Thoracic aorta (tissue), 2 donors: Measurements from ENCODE around the gene KRTAP17-1. TPM values are rescaled to one million over a fixed set of nuclear protein-coding genes. Genes with fewer than 3 reads are reported as not detected.

Experiments
- ATAC-seq: fragments of 150-250 bp; one replicate; pipeline ENCODE4 v1.8.0; 2017; ENCODE audit warnings: low read depth; ENCODE audit not compliant: insufficient number of reproducible peaks, low FRiP score
- DNase-seq: peaks from one replicate; pipeline ENCODE4 v3.0.0-alpha.2; 2020; ENCODE audit warnings: low spot score
- H3K27ac ChIP-seq, 2 donors: fragments of 200-600 bp; sonication (generic); 1 replicate in 1 of 2; 2 replicates in 1 of 2; pipeline ENCODE4 v1.5.1; 2016; ENCODE audit warnings: mild to moderate bottlenecking in 2 of 2, moderate library complexity in 2 of 2
- H3K27me3 ChIP-seq: fragments of 200-600 bp; sonication (generic); replicated peaks from 2 replicates; pipeline ENCODE4 v1.6.0; 2016; ENCODE audit warnings: mild to moderate bottlenecking; ENCODE audit not compliant: insufficient read depth
- H3K36me3 ChIP-seq: fragments of 200-600 bp; sonication (generic); one replicate; pipeline ENCODE4 v1.5.1; 2016
- H3K4me1 ChIP-seq, 2 donors: fragments of 200-600 bp; sonication (generic); 1 replicate in 1 of 2; 2 replicates in 1 of 2; pipeline versions ENCODE4 v1.5.1 to v1.6.0; 2016; ENCODE audit warnings: low read depth in 2 of 2, mild to moderate bottlenecking in 1 of 2; ENCODE audit not compliant: control insufficient read depth in 1 of 2
- H3K4me3 ChIP-seq: fragments of 200-600 bp; sonication (generic); 2 replicates; pipeline ENCODE4 v1.5.1; 2016; ENCODE audit warnings: mild to moderate bottlenecking
- H3K9me3 ChIP-seq: fragments of 200-600 bp; sonication (generic); 2 replicates; pipeline ENCODE4 v1.5.1; 2016
- total RNA-seq, 2 donors: library from RNA; depleted of rRNA; stranded (reverse); fragments of >200 nt; gene quantifications; one replicate each; pipeline versions ENCODE4 v1.1.0 to v1.2.3, GENCODE V29; 2016
- TF ChIP-seq, protein P1 (sequence below): fragments of 200-600 bp; sonication (generic); IDR thresholded peaks from one replicate; pipeline ENCODE4 v1.5.1; 2019; ENCODE audit warnings: antibody characterized with exemption

Gene KRTAP17-1
- total RNA-seq, 2 donors from 2014 or later, result not detected

GRCh38 chr17:41298458-41299135, 16.9 kb downstream of the KRTAP17-1 start:
- Histone ChIP-seq H3K27ac (no peak overlapping the region), H3K36me3 (no peaks in the 10 kb centered on the region), H3K27me3 (no peaks in the 10 kb centered on the region), H3K4me3 (no peak overlapping the region), H3K9me3 (no peaks in the 10 kb centered on the region), H3K4me1 (no peaks in the 10 kb centered on the region)
- no peak for DNase-seq
- TF ChIP-seq, protein P1, sequence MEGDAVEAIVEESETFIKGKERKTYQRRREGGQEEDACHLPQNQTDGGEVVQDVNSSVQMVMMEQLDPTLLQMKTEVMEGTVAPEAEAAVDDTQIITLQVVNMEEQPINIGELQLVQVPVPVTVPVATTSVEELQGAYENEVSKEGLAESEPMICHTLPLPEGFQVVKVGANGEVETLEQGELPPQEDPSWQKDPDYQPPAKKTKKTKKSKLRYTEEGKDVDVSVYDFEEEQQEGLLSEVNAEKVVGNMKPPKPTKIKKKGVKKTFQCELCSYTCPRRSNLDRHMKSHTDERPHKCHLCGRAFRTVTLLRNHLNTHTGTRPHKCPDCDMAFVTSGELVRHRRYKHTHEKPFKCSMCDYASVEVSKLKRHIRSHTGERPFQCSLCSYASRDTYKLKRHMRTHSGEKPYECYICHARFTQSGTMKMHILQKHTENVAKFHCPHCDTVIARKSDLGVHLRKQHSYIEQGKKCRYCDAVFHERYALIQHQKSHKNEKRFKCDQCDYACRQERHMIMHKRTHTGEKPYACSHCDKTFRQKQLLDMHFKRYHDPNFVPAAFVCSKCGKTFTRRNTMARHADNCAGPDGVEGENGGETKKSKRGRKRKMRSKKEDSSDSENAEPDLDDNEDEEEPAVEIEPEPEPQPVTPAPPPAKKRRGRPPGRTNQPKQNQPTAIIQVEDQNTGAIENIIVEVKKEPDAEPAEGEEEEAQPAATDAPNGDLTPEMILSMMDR, result no peak
- ATAC-seq, result no peak

GRCh38 chr17:41296846-41297245, 18.7 kb downstream of the KRTAP17-1 start:
- DNase-seq (no peak), ATAC-seq (no peak)
- Histone ChIP-seq H3K27ac (no peak overlapping the region), H3K4me1 (no peaks in the 10 kb centered on the region), H3K27me3 (no peaks in the 10 kb centered on the region), H3K9me3 (no peaks in the 10 kb centered on the region), H3K4me3 (no peak overlapping the region), H3K36me3 (no peaks in the 10 kb centered on the region)
- TF ChIP-seq, protein P1, result no peak

DNA sequence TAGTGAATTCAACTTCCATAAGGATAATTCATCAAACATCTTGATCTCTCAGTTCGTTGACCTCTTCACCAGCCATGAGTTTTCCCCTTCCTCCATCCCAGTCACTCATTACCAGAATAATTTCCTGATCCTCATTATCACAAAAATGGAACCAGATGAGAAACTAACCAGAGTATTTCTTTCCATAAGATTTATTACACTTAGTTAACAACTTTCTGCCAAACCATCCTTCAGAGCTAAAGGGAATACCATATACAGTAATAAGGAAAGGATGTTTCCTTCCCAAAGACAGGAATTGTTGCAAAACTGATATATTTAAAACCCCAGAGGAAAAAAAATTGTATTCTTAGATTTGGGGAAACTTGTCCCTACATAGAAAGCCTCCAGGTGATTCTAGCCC, 21.5 kb downstream of the KRTAP17-1 start:
- H3K36me3 ChIP-seq, result no peaks in the 10 kb centered on the region
- H3K27me3 ChIP-seq, result no peaks in the 10 kb centered on the region
- DNase-seq (no peak), ATAC-seq (no peak)
- H3K4me3 ChIP-seq, result no peak overlapping the region
- H3K4me1 ChIP-seq, result no peaks in the 10 kb centered on the region
- no peak overlapping the region for H3K27ac ChIP-seq
- TF ChIP-seq, protein P1, result no peak
- H3K9me3 ChIP-seq, result no peaks in the 10 kb centered on the region

GRCh38 chr17:41287050-41287449, 28.5 kb downstream of the KRTAP17-1 start:
- H3K36me3 ChIP-seq, result no peaks in the 10 kb centered on the region
- TF ChIP-seq, protein P1, result no peak
- DNase-seq, result no peak
- H3K9me3 ChIP-seq, result no peaks in the 10 kb centered on the region
- H3K27me3 ChIP-seq, result no peaks in the 10 kb centered on the region
- no peak for ATAC-seq
- no peaks in the 10 kb centered on the region for H3K4me1 ChIP-seq
- H3K27ac ChIP-seq, result no peak overlapping the region
- no peak overlapping the region for H3K4me3 ChIP-seq

DNA sequence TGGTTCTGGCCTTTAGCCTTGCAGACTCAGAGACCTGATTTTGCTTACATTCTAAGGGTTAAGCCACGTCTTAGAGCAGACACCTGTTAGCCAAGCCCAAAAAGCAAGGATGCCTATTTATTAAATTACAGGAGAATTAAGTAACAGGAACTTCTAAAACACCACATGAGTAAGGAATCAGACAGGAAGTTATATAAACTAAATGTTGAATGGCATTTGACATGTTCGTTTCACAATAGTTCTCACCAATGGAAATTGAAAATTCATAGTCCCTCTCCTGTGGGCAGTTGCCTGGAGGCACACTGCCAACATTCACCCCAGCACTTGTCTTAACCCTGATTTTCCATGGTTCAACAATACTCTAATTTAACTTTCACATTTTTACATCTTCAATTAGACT, 31.0 kb downstream of the KRTAP17-1 start:
- TF ChIP-seq, protein P1, result no peak
- no peak overlapping the region for H3K27ac ChIP-seq
- H3K27me3 ChIP-seq, result no peaks in the 10 kb centered on the region
- DNase-seq (no peak), ATAC-seq (no peak)
- H3K4me1 ChIP-seq, result no peaks in the 10 kb centered on the region
- H3K36me3 ChIP-seq, result no peaks in the 10 kb centered on the region
- no peaks in the 10 kb centered on the region for H3K9me3 ChIP-seq
- H3K4me3 ChIP-seq, result no peak overlapping the region
